IMR-90 (cell line): Measurements from ENCODE around the gene ACADL.

Source experiments
- MAZ ChIP-seq: IDR thresholded peaks from 2 replicates; pipeline ENCODE4 v1.6.1; 2012; ENCODE audit warnings: low read depth, mild to moderate bottlenecking, low read length, improper control_type of control experiment, moderate library complexity, borderline replicate concordance
- POLR2A ChIP-seq: IDR thresholded peaks from 2 replicates; pipeline ENCODE4 v1.6.1; 2012; ENCODE audit warnings: mild to moderate bottlenecking, low read depth, low read length
- RAD21 ChIP-seq: IDR thresholded peaks from 2 replicates; pipeline ENCODE4 v1.6.1; 2012; ENCODE audit warnings: low read length, improper control_type of control experiment
- RFX5 ChIP-seq: IDR thresholded peaks from 2 replicates; pipeline ENCODE4 v1.8.0; 2012; ENCODE audit warnings: low read depth, mild to moderate bottlenecking, low read length, moderate library complexity
- SMC3 ChIP-seq: fragments of 150-350 bp; IDR thresholded peaks from 2 replicates; pipeline ENCODE4 v1.6.1; 2016; ENCODE audit warnings: low read depth, mild to moderate bottlenecking, antibody characterized with exemption, low read length, moderate library complexity
- TF ChIP-seq, protein P1 (sequence below): conservative IDR thresholded peaks from 2 replicates; pipeline ENCODE4 v1.5.1; 2012; ENCODE audit warnings: mild to moderate bottlenecking, low read depth, low read length, improper control_type of control experiment

DNA sequence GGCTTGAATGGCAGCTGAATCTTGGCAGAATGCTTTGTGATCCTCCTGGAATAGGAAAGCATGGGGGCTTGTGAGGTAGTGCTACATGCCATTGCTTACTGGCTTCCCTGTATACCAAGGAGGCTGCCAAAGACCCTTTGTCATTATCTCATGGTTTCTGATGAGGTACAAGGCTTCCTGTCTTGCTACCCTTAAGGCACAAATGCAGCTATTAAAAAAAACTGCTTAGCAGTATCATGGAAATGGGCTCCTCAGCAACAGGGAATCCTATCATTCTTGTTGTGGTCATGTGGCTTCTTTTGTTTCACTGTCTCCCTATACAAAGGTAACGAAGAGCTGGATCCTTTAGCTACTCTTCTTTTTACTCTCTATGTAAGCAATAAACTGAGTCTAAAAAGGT lies 47.5 kb downstream of the ACADL start:
- TF ChIP-seq, protein P1, sequence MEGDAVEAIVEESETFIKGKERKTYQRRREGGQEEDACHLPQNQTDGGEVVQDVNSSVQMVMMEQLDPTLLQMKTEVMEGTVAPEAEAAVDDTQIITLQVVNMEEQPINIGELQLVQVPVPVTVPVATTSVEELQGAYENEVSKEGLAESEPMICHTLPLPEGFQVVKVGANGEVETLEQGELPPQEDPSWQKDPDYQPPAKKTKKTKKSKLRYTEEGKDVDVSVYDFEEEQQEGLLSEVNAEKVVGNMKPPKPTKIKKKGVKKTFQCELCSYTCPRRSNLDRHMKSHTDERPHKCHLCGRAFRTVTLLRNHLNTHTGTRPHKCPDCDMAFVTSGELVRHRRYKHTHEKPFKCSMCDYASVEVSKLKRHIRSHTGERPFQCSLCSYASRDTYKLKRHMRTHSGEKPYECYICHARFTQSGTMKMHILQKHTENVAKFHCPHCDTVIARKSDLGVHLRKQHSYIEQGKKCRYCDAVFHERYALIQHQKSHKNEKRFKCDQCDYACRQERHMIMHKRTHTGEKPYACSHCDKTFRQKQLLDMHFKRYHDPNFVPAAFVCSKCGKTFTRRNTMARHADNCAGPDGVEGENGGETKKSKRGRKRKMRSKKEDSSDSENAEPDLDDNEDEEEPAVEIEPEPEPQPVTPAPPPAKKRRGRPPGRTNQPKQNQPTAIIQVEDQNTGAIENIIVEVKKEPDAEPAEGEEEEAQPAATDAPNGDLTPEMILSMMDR = no peak
- TF ChIP-seq POLR2A (no peak), RFX5 (no peak), SMC3 (no peak), MAZ (no peak), RAD21 (no peak)
